SH-SY5Y (cell line): Measurements from ENCODE around the gene ZC3HAV1.

ENCODE experiments used
- GATA2 ChIP-seq: IDR thresholded peaks from 2 replicates; pipeline ENCODE4 v1.6.1; 2011; ENCODE audit warnings: mild to moderate bottlenecking, low read depth, low read length
- GATA3 ChIP-seq: IDR thresholded peaks from 2 replicates; pipeline ENCODE4 v1.6.1; 2011; ENCODE audit warnings: low read depth, mild to moderate bottlenecking, low read length, moderate library complexity

DNA sequence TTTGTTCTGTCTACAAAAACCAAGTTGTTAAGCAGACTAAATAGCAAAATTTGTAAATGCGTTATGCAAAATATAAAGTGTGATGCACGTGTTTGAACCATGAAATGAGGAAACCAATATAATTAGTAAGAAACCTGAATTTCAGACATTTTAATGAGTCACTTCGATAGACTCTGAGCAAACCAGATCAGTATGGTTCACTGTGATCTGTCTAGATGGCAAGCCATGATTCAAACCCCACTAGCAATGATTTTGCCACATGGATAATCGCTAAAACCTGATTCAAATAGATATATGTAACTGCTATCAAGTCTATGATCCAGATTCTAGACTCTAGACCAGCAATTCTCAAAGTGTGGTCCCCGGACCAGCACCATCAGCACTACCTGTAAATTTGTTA lies 24.8 kb downstream of the ZC3HAV1 start:
- no peak for TF ChIP-seq GATA2
- no peak for TF ChIP-seq GATA3
